Chondrocyte (in vitro differentiated cells): ENCODE measurements around the gene CYSRT1. TPM values are rescaled to one million over a fixed set of nuclear protein-coding genes. Genes with fewer than 3 reads are reported as not detected.

Experiments used
- DNase-seq: peaks from one replicate; pipeline ENCODE4 v3.0.0; 2021; ENCODE audit warnings: mixed read lengths, low spot score
- H3K27ac Mint-ChIP-seq: one replicate; pipeline ENCODE4 v1.8.0; 2021; ENCODE audit warnings: mild to moderate bottlenecking, moderate library complexity, mixed read lengths; ENCODE audit not compliant: unreplicated experiment
- H3K27me3 Mint-ChIP-seq: 2 replicates; pipeline ENCODE4 v1.8.0; 2021; ENCODE audit warnings: low read depth, mixed read lengths
- H3K36me3 Mint-ChIP-seq: 2 replicates; pipeline ENCODE4 v1.8.0; 2021; ENCODE audit warnings: low read depth, mixed read lengths
- H3K4me1 Mint-ChIP-seq: 2 replicates; pipeline ENCODE4 v1.8.0; 2021; ENCODE audit warnings: low read depth, mild to moderate bottlenecking, mixed read lengths
- H3K4me3 Mint-ChIP-seq: one replicate; pipeline ENCODE4 v1.8.0; 2021; ENCODE audit warnings: mild to moderate bottlenecking, moderate library complexity, mixed read lengths; ENCODE audit not compliant: unreplicated experiment
- H3K9me3 Mint-ChIP-seq: 2 replicates; pipeline ENCODE4 v1.8.0; 2021; ENCODE audit warnings: low read depth, mixed read lengths
- total RNA-seq: library from RNA; stranded (reverse); gene quantifications from 3 replicates; pipeline ENCODE4 v1.2.1, GENCODE V29; 2021
- TF ChIP-seq, protein P1 (sequence below): fragments of 200-600 bp; sonication (generic); IDR thresholded peaks from 2 replicates; pipeline ENCODE4 v1.5.0; 2021; ENCODE audit warnings: antibody characterized with exemption, mild to moderate bottlenecking, moderate library complexity

Gene CYSRT1
- total RNA-seq, 1 donor from 2014 or later = 0.92 TPM

- TF ChIP-seq, protein P1, sequence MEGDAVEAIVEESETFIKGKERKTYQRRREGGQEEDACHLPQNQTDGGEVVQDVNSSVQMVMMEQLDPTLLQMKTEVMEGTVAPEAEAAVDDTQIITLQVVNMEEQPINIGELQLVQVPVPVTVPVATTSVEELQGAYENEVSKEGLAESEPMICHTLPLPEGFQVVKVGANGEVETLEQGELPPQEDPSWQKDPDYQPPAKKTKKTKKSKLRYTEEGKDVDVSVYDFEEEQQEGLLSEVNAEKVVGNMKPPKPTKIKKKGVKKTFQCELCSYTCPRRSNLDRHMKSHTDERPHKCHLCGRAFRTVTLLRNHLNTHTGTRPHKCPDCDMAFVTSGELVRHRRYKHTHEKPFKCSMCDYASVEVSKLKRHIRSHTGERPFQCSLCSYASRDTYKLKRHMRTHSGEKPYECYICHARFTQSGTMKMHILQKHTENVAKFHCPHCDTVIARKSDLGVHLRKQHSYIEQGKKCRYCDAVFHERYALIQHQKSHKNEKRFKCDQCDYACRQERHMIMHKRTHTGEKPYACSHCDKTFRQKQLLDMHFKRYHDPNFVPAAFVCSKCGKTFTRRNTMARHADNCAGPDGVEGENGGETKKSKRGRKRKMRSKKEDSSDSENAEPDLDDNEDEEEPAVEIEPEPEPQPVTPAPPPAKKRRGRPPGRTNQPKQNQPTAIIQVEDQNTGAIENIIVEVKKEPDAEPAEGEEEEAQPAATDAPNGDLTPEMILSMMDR = no peak
- H3K36me3 Mint-ChIP-seq = peaks cover 17% of the 10 kb centered on the region
These were observed 40.9 kb upstream of the CYSRT1 start for GRCh38 chr9:137183980-137184595.

DNA sequence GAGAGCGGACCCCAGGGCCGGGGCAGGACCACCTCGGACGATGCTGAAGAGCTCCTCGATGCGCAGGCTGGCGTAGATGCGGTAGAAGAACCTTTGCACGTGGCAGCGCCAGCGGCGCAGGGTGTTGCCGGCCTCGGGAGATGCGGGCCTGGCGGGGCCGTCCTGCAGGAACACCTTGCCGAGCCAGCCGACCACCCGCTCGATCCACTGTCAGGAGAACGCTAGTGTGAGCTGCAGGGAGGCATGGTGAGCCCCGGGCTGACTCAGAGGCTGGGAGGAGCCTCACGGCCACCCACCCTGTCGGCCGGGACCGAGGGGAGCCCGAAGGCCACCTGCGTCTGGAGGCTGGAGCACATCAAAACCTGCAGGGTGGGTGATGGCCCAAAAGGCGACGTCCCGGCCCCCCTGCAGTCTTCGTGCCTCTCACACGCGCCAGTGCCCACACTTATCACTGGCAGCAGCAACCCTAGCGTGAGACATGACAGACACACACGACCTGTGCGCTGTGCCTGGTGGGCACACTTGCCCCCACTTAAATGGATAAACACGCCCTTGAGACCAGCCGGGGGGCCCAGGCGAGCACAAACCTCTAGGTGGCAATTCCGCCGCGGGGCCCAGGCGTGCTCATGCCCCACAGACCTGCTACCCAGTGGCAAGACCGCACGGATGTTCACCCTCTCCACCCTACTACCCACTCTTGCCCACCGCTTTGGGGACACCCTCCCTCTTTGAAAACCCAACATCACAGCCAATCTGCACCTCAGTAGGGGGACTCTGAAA, 39.9 kb upstream of the CYSRT1 start:
- Mint-ChIP-seq H3K4me3 (no peak overlapping the region), H3K27ac (no peak overlapping the region), H3K36me3 (peaks cover 11% of the 10 kb centered on the region), H3K9me3 (no peaks in the 10 kb centered on the region), H3K4me1 (peaks cover 29% of the 10 kb centered on the region), H3K27me3 (no peaks in the 10 kb centered on the region)
- TF ChIP-seq, protein P1 = no peak
- DNase-seq = no peak

More at GRCh38 chr9:137183980-137184595, 40.9 kb upstream of the CYSRT1 start:
- peaks cover 22% of the 10 kb centered on the region for H3K4me1 Mint-ChIP-seq
- no peak overlapping the region for H3K27ac Mint-ChIP-seq
- no peak for DNase-seq
- no peaks in the 10 kb centered on the region for H3K9me3 Mint-ChIP-seq
- H3K4me3 Mint-ChIP-seq = no peak overlapping the region
- no peaks in the 10 kb centered on the region for H3K27me3 Mint-ChIP-seq

DNA sequence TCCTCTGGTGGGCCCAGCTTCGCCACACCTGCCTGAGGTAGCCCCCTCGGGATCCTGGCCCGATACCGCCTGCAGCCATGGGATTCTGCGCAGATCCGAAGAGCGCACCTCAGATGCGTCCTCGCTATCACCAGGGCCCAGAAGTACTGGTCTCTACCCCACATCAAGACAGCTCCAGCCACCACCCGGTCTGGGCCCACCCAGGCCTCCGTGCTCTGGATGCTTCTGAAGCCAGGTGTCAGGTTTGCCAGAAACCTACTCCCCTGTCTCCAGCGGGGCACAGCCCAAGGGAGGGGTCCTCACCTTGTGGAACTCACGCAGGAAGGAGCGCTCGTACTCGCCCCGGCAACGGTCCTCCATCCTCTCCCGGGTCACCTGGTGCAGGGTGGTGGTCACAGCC, 39.1 kb upstream of the CYSRT1 start:
- H3K9me3 Mint-ChIP-seq = no peaks in the 10 kb centered on the region
- DNase-seq = no peak
- peaks cover 12% of the 10 kb centered on the region for H3K36me3 Mint-ChIP-seq
- H3K4me1 Mint-ChIP-seq = peaks cover 34% of the 10 kb centered on the region
- no peak overlapping the region for H3K27ac Mint-ChIP-seq
- H3K4me3 Mint-ChIP-seq = no peak overlapping the region
- TF ChIP-seq, protein P1 = no peak
- no peaks in the 10 kb centered on the region for H3K27me3 Mint-ChIP-seq

DNA sequence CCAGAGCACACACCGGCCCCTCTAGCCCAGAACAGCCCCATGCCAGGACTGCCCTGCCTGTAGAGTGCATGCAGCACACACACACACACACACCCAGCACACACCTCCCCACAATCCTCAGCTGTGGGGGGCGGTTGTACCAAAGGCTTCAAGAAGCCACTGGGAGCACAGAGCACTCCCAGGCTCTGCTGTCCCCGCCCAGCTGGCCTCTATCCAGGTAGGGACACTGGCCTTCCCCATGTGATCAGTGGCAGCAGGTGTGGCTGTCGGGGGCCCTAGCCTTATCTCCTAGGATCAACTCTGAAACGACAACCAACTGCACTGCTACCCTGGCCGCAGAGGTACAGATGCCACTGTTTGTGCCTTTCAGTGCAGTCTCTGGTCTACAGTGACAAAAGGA, 38.6 kb upstream of the CYSRT1 start:
- Mint-ChIP-seq H3K4me1 (peaks cover 36% of the 10 kb centered on the region), H3K27me3 (no peaks in the 10 kb centered on the region), H3K9me3 (no peaks in the 10 kb centered on the region), H3K36me3 (peaks cover 12% of the 10 kb centered on the region), H3K27ac (no peak overlapping the region), H3K4me3 (peak overlapping the region; percentile 85)
- no peak for DNase-seq
- TF ChIP-seq, protein P1 = no peak

DNA sequence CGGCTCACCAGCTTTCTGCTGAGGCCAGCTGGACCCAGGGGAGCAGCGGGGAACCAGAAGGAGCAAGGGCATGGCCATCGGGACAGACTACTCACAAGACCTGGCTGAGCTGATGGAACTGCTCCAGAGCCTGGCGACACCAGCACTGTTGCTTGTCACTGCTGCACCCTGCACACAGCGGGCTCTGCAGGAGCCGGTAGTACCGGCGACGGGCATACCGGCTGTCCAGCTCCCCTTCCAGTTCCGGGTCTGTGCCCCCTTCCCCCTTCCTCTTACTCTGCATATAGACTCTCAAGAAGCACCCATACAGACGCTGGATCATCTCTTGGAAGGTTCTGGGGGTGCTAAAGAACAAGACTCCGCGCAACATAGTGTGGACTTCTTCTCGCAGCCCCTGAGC, 37.6 kb upstream of the CYSRT1 start:
- Mint-ChIP-seq H3K4me1 (peaks cover 36% of the 10 kb centered on the region), H3K27me3 (no peaks in the 10 kb centered on the region), H3K27ac (peak overlapping the region; percentile 63), H3K9me3 (no peaks in the 10 kb centered on the region), H3K4me3 (peak overlapping the region; percentile 85), H3K36me3 (peaks cover 8% of the 10 kb centered on the region)
- TF ChIP-seq, protein P1 = no peak
- no peak for DNase-seq
